IMR-90 (cell line): ENCODE measurements around the gene DLG5. TPM values are rescaled to one million over a fixed set of nuclear protein-coding genes. Genes with fewer than 3 reads are reported as not detected.

Experiments
- ATAC-seq: fragments of 200-7000 bp; cut with Tn5 transposase; 2 replicates; pipeline ENCODE4 v1.9.1; 2020; ENCODE audit warnings: low read depth, mild to moderate bottlenecking, moderate library complexity
- BruUV-seq: library from RNA; stranded (reverse); fragments of 400-500 nt; replicated peaks from 2 replicates; lab custom pipeline; 2021; lab: Mats Ljungman, UMichigan
- CTCF ChIA-PET: fragments of 300-600 bp; formaldehyde crosslinking; extraction: SDS; loops from one replicate; lab custom pipeline; 2021; ENCODE audit warnings: antibody characterized with exemption; lab: Yijun Ruan, JAX
- POLR2A ChIA-PET: fragments of 300-600 bp; sonication (Branson Sonifier 250); formaldehyde crosslinking; loops from one replicate; lab custom pipeline; 2022; ENCODE audit warnings: antibody characterized with exemption; ENCODE audit not compliant: unreplicated experiment; lab: Charles Lee
- DNase-seq: peaks from one replicate; pipeline ENCODE4 v3.0.0; 2013
- H2AFZ ChIP-seq: replicated peaks from 2 replicates; pipeline ENCODE3; 2013; ENCODE audit warnings: low read length, mild to moderate bottlenecking; ENCODE audit not compliant: poor library complexity
- H2AK5ac ChIP-seq: 2 replicates; pipeline ENCODE4 v1.6.1; 2013; ENCODE audit warnings: low read depth, low read length, inconsistent platforms
- H2AK9ac ChIP-seq: replicated peaks from 2 replicates; pipeline ENCODE3; 2013; ENCODE audit warnings: mild to moderate bottlenecking, low read depth, low read length, moderate library complexity; ENCODE audit not compliant: poor library complexity
- H2BK120ac ChIP-seq: 2 replicates; pipeline ENCODE4 v1.6.1; 2013; ENCODE audit warnings: low read depth, low read length, inconsistent platforms
- H2BK15ac ChIP-seq: 3 replicates; pipeline ENCODE4 v1.6.1; 2013; ENCODE audit warnings: low read depth, low read length, inconsistent platforms
- H2BK20ac ChIP-seq: 2 replicates; pipeline ENCODE4 v1.6.1; 2013; ENCODE audit warnings: low read depth, mild to moderate bottlenecking, inconsistent platforms, low read length, moderate library complexity
- H2BK5ac ChIP-seq: 2 replicates; pipeline ENCODE4 v1.6.1; 2013; ENCODE audit warnings: mild to moderate bottlenecking, low read depth, low read length, inconsistent platforms; ENCODE audit not compliant: poor library complexity, severe bottlenecking
- H3K14ac ChIP-seq: replicated peaks from 2 replicates; pipeline ENCODE4 v1.6.1; 2013; ENCODE audit warnings: low read depth, low read length, inconsistent platforms
- H3K18ac ChIP-seq: 2 replicates; pipeline ENCODE4 v1.6.1; 2013; ENCODE audit warnings: low read depth, low read length, control low read depth
- H3K23ac ChIP-seq: 2 replicates; pipeline ENCODE4 v1.6.1; 2013; ENCODE audit warnings: low read depth, low read length, inconsistent platforms
- H3K27ac ChIP-seq: 2 replicates; pipeline ENCODE4 v1.5.1; 2013; ENCODE audit warnings: mild to moderate bottlenecking, control low read depth, low read length; ENCODE audit not compliant: insufficient read depth
- H3K27me3 ChIP-seq: 2 replicates; pipeline ENCODE4 v1.6.1; 2013; ENCODE audit warnings: low read length; ENCODE audit not compliant: control insufficient read depth, insufficient read depth
- H3K36me3 ChIP-seq: 2 replicates; pipeline ENCODE4 v1.6.1; 2013; ENCODE audit warnings: low read length, mixed read lengths; ENCODE audit not compliant: control insufficient read depth, insufficient read depth
- H3K4ac ChIP-seq: 2 replicates; pipeline ENCODE4 v1.6.1; 2013; ENCODE audit warnings: low read depth, low read length, inconsistent platforms
- H3K4me1 ChIP-seq: 2 replicates; pipeline ENCODE4 v1.6.1; 2013; ENCODE audit warnings: low read length, mixed read lengths; ENCODE audit not compliant: control insufficient read depth, insufficient read depth
- H3K4me2 ChIP-seq: 2 replicates; pipeline ENCODE4 v1.6.1; 2013; ENCODE audit warnings: low read depth, mild to moderate bottlenecking, control low read depth, low read length, moderate library complexity
- H3K4me3 ChIP-seq: 2 replicates; pipeline ENCODE4 v1.5.1; 2013; ENCODE audit warnings: low read depth, mild to moderate bottlenecking, control low read depth, low read length, moderate library complexity; ENCODE audit not compliant: insufficient read depth
- H3K56ac ChIP-seq: 2 replicates; pipeline ENCODE4 v1.6.1; 2013; ENCODE audit warnings: low read length, inconsistent platforms; ENCODE audit not compliant: insufficient read depth; ENCODE audit errors: extremely low read depth
- H3K79me1 ChIP-seq, 2 experiments: 2 replicates each; pipeline ENCODE4 v1.6.1; 2013; ENCODE audit warnings: low read length in 2 of 2, inconsistent platforms in 1 of 2, low read depth in 1 of 2
- H3K9ac ChIP-seq: 2 replicates; pipeline ENCODE4 v1.6.1; 2013; ENCODE audit warnings: low read depth, low read length, control low read depth
- H3K9me1 ChIP-seq: 2 replicates; pipeline ENCODE4 v1.6.1; 2013; ENCODE audit warnings: low read length, inconsistent platforms; ENCODE audit not compliant: insufficient read depth
- H3K9me3 ChIP-seq: 2 replicates; pipeline ENCODE4 v1.6.1; 2013; ENCODE audit warnings: low read length; ENCODE audit not compliant: control insufficient read depth, insufficient read depth
- H4K20me1 ChIP-seq: 2 replicates; pipeline ENCODE4 v1.6.1; 2013; ENCODE audit warnings: low read length, inconsistent platforms; ENCODE audit not compliant: insufficient read depth
- H4K5ac ChIP-seq: 2 replicates; pipeline ENCODE4 v1.6.1; 2013; ENCODE audit warnings: mild to moderate bottlenecking, low read depth, low read length, control low read depth
- H4K8ac ChIP-seq, 2 experiments: 2 replicates each; pipeline ENCODE4 v1.6.1; 2013; ENCODE audit warnings: low read depth in 2 of 2, low read length in 2 of 2, control low read depth in 1 of 2, inconsistent platforms in 1 of 2
- H4K91ac ChIP-seq: 2 replicates; pipeline ENCODE4 v1.6.1; 2013; ENCODE audit warnings: low read depth, low read length, inconsistent platforms; ENCODE audit not compliant: insufficient read depth
- BHLHE40 ChIP-seq: fragments of 150-350 bp; IDR thresholded peaks from 2 replicates; pipeline ENCODE4 v1.6.1; 2016; ENCODE audit warnings: mild to moderate bottlenecking, low read depth, low read length
- CEBPB ChIP-seq: IDR thresholded peaks from 2 replicates; pipeline ENCODE4 v1.6.1; 2012; ENCODE audit warnings: low read depth, low read length, improper control_type of control experiment
- CHD1 ChIP-seq: IDR thresholded peaks from 2 replicates; pipeline ENCODE4 v1.6.1; 2012; ENCODE audit warnings: low read depth, low read length, improper control_type of control experiment
- FOS ChIP-seq: fragments of 150-350 bp; IDR thresholded peaks from 2 replicates; pipeline ENCODE4 v1.6.1; 2016; ENCODE audit warnings: low read depth, low read length
- MAFK ChIP-seq: IDR thresholded peaks from 2 replicates; pipeline ENCODE4 v1.6.1; 2012; ENCODE audit warnings: low read depth, low read length, improper control_type of control experiment
- MAZ ChIP-seq: IDR thresholded peaks from 2 replicates; pipeline ENCODE4 v1.6.1; 2012; ENCODE audit warnings: low read depth, mild to moderate bottlenecking, low read length, improper control_type of control experiment, moderate library complexity, borderline replicate concordance
- MXI1 ChIP-seq: IDR thresholded peaks from 2 replicates; pipeline ENCODE4 v1.6.1; 2012; ENCODE audit warnings: low read depth, mild to moderate bottlenecking, low read length, moderate library complexity, borderline replicate concordance
- NFE2L2 ChIP-seq: fragments of 150-350 bp; IDR thresholded peaks from 2 replicates; pipeline ENCODE4 v1.6.1; 2016; ENCODE audit warnings: low read depth, mild to moderate bottlenecking, low read length
- POLR2A ChIP-seq: IDR thresholded peaks from 2 replicates; pipeline ENCODE4 v1.6.1; 2012; ENCODE audit warnings: mild to moderate bottlenecking, low read depth, low read length
- RAD21 ChIP-seq: IDR thresholded peaks from 2 replicates; pipeline ENCODE4 v1.6.1; 2012; ENCODE audit warnings: low read length, improper control_type of control experiment
- RCOR1 ChIP-seq: IDR thresholded peaks from 2 replicates; pipeline ENCODE4 v1.6.1; 2012; ENCODE audit warnings: mild to moderate bottlenecking, low read length, improper control_type of control experiment; ENCODE audit not compliant: insufficient replicate concordance
- RFX5 ChIP-seq: IDR thresholded peaks from 2 replicates; pipeline ENCODE4 v1.8.0; 2012; ENCODE audit warnings: low read depth, mild to moderate bottlenecking, low read length, moderate library complexity
- SMC3 ChIP-seq: fragments of 150-350 bp; IDR thresholded peaks from 2 replicates; pipeline ENCODE4 v1.6.1; 2016; ENCODE audit warnings: low read depth, mild to moderate bottlenecking, antibody characterized with exemption, low read length, moderate library complexity
- USF2 ChIP-seq: fragments of 150-350 bp; IDR thresholded peaks from 2 replicates; pipeline ENCODE4 v1.6.1; 2017; ENCODE audit warnings: mild to moderate bottlenecking, antibody characterized with exemption, low read length, low read depth
- WGBS, 2 experiments: methylation state at CpG; one replicate each; pipeline versions ENCODE4 v1.1.5 to v1.1.7; 2013; ENCODE audit warnings: missing lambda C conversion rate in 2 of 2; ENCODE audit not compliant: insufficient read length in 1 of 2; ENCODE audit errors: extremely low coverage in 2 of 2; 5-methylcytosine and 5-hydroxymethylcytosine counted together
- dilution Hi-C: fragments of 300-500 bp; cut with HindIII; formaldehyde crosslinking; loops from one replicate; pipeline ENCODE4 v1.14.3; 2018; ENCODE audit warnings: low sequenced_read_pairs; ENCODE audit not compliant: unreplicated experiment
- in situ Hi-C: fragments of 300-500 bp; cut with MboI; formaldehyde crosslinking; loops from 3 replicates; pipeline ENCODE4 v1.14.3; 2019; ENCODE audit warnings: low sequenced_read_pairs, inconsistent platforms, mixed read lengths
- intact Hi-C: fragments of 100-400 bp; cut with micrococcal nuclease; formaldehyde crosslinking; loops from 2 replicates; pipeline ENCODE4 v1.10.0; 2022
- polyA plus RNA-seq, 3 experiments: library from polyadenylated mRNA; depleted of rRNA; stranded (reverse); fragments of >200 nt; gene quantifications; 2 replicates each; pipeline ENCODE4 v1.2.3, GENCODE V29; 2012; ENCODE audit warnings: low replicate concordance in 1 of 3
- total RNA-seq: library from RNA; depleted of rRNA; stranded (reverse); fragments of >200 nt; gene quantifications from 2 replicates; pipeline ENCODE4 v1.2.3, GENCODE V29; 2012
- TF ChIP-seq, protein P1 (sequence below): fragments of 150-350 bp; IDR thresholded peaks from 2 replicates; pipeline ENCODE4 v1.6.1; 2016; ENCODE audit warnings: low read depth, mild to moderate bottlenecking, low read length, moderate library complexity, borderline replicate concordance
- TF ChIP-seq, protein P2 (sequence below): conservative IDR thresholded peaks from 2 replicates; pipeline ENCODE4 v1.5.1; 2012; ENCODE audit warnings: mild to moderate bottlenecking, low read depth, low read length, improper control_type of control experiment

The DLG5 gene
- total and polyA plus RNA-seq, 2 of the 4 experiments (the other 2 are of a cell fraction): 12.7 to 28.7 TPM

GRCh38 chr10:77855404-77856155 is 71.0 kb downstream of the DLG5 start:
- ChIA-PET POLR2A (no interaction called here), CTCF (no interaction called here)
- H3K4me2 ChIP-seq: no peak overlapping the region
- no peak overlapping the region for H3K18ac ChIP-seq
- peaks cover 31% of the 10 kb centered on the region for H3K9me1 ChIP-seq
- WGBS, 2 experiments: 31% methylated on average over 2 of the region's 5 CpGs; no CpG with 5 or more reads in 1 of the 2 experiments
- H3K27ac ChIP-seq: no peak overlapping the region
- H4K5ac ChIP-seq: no peak overlapping the region
- TF ChIP-seq MXI1 (no peak), MAZ (no peak), BHLHE40 (no peak), CEBPB (no peak), RCOR1 (no peak), SMC3 (no peak), NFE2L2 (no peak), USF2 (no peak), CHD1 (no peak), POLR2A (no peak), RFX5 (no peak), RAD21 (no peak), MAFK (no peak), FOS (no peak)
- TF ChIP-seq, protein P1, sequence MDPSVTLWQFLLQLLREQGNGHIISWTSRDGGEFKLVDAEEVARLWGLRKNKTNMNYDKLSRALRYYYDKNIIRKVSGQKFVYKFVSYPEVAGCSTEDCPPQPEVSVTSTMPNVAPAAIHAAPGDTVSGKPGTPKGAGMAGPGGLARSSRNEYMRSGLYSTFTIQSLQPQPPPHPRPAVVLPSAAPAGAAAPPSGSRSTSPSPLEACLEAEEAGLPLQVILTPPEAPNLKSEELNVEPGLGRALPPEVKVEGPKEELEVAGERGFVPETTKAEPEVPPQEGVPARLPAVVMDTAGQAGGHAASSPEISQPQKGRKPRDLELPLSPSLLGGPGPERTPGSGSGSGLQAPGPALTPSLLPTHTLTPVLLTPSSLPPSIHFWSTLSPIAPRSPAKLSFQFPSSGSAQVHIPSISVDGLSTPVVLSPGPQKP: no peak
- TF ChIP-seq, protein P2, sequence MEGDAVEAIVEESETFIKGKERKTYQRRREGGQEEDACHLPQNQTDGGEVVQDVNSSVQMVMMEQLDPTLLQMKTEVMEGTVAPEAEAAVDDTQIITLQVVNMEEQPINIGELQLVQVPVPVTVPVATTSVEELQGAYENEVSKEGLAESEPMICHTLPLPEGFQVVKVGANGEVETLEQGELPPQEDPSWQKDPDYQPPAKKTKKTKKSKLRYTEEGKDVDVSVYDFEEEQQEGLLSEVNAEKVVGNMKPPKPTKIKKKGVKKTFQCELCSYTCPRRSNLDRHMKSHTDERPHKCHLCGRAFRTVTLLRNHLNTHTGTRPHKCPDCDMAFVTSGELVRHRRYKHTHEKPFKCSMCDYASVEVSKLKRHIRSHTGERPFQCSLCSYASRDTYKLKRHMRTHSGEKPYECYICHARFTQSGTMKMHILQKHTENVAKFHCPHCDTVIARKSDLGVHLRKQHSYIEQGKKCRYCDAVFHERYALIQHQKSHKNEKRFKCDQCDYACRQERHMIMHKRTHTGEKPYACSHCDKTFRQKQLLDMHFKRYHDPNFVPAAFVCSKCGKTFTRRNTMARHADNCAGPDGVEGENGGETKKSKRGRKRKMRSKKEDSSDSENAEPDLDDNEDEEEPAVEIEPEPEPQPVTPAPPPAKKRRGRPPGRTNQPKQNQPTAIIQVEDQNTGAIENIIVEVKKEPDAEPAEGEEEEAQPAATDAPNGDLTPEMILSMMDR: no peak
- H3K4me3 ChIP-seq: no peak overlapping the region
- dilution Hi-C loops (no loop called here), intact Hi-C loops (no loop called here), in situ Hi-C loops (no loop called here)
- no peak overlapping the region for H4K91ac ChIP-seq
- no peak overlapping the region for H3K23ac ChIP-seq
- H4K20me1 ChIP-seq: peaks cover 43% of the 10 kb centered on the region
- peaks cover 35% of the 10 kb centered on the region for H3K36me3 ChIP-seq
- H3K9me3 ChIP-seq: no peaks in the 10 kb centered on the region
- H2AK5ac ChIP-seq: no peak overlapping the region
- no peak overlapping the region for H3K4ac ChIP-seq
- no peak for ATAC-seq
- H3K27me3 ChIP-seq: no peaks in the 10 kb centered on the region
- no peak overlapping the region for H3K56ac ChIP-seq
- H2BK15ac ChIP-seq: no peak overlapping the region
- peaks cover 41 to 78% of the 10 kb centered on the region in 2 experiments for H3K79me1 ChIP-seq
- H2AK9ac ChIP-seq: no peak overlapping the region
- H3K14ac ChIP-seq: no peak overlapping the region
- H2BK20ac ChIP-seq: no peak overlapping the region
- DNase-seq: no peak
- no peak overlapping the region for H2BK5ac ChIP-seq
- no peaks in the 10 kb centered on the region; the same call in 1 of the 2 replicates for H3K4me1 ChIP-seq
- H2BK120ac ChIP-seq: no peak overlapping the region
- no peak overlapping the region for H2AFZ ChIP-seq
- no TSS peak for BruUV-seq
- no peak overlapping the region for H3K9ac ChIP-seq
- no peak overlapping the region for H4K8ac ChIP-seq
